ENCODE measurements around the gene PNPLA6.
"Not testable (repeated sequence)": the region's sequence is repeated elsewhere in the genome, so short reads cannot be mapped to it uniquely, and the experiment has no call there.

Gene PNPLA6

GRCh38 chr19:7559102-7559501 lies 23.6 kb downstream of the PNPLA6 start:
- DNase-seq = no peak

- no peak for DNase-seq
These were observed 24.7 kb downstream of the PNPLA6 start for GRCh38 chr19:7560255-7560654.

GRCh38 chr19:7561325-7561724 lies 25.8 kb downstream of the PNPLA6 start:
- no peak for DNase-seq

- no peak for DNase-seq
These were observed 27.3 kb downstream of the PNPLA6 start for GRCh38 chr19:7562646-7563393.

GRCh38 chr19:7564866-7565265 lies 29.3 kb downstream of the PNPLA6 start:
- no peak for DNase-seq

- DNase-seq = no peak
These were observed 29.8 kb downstream of the PNPLA6 start for GRCh38 chr19:7565332-7565731.

- DNase-seq = no peak
These were observed 35.2 kb downstream of the PNPLA6 start for GRCh38 chr19:7570761-7571160.

- no peak for DNase-seq
These were observed 40.0 kb downstream of the PNPLA6 start for GRCh38 chr19:7575434-7576040.

- DNase-seq = not testable (repeated sequence)
These were observed 41.9 kb downstream of the PNPLA6 start for GRCh38 chr19:7577422-7577821.

- DNase-seq = no peak
These were observed 42.6 kb downstream of the PNPLA6 start for GRCh38 chr19:7578127-7578526.

- no peak for DNase-seq
These were observed 43.7 kb downstream of the PNPLA6 start for GRCh38 chr19:7579182-7579581.

- DNase-seq = no peak
These were observed 46.9 kb downstream of the PNPLA6 start for GRCh38 chr19:7582446-7582845.

- DNase-seq = no peak
These were observed 54.3 kb downstream of the PNPLA6 start for GRCh38 chr19:7589822-7590221.

- DNase-seq = no peak
These were observed 54.7 kb downstream of the PNPLA6 start for GRCh38 chr19:7590256-7590655.

GRCh38 chr19:7595466-7596133 lies 60.1 kb downstream of the PNPLA6 start, which contains the start of gene CAMSAP3:
Gene CAMSAP3 (plus strand): TSS chr19:7595863. CDS start chr19:7596003, 140 bp downstream.
- peak; percentile 31 for DNase-seq

- no peak for DNase-seq
These were observed 60.9 kb downstream of the PNPLA6 start for GRCh38 chr19:7596211-7596937.

- DNase-seq = no peak
These were observed 62.2 kb downstream of the PNPLA6 start for GRCh38 chr19:7597689-7598088.

GRCh38 chr19:7598180-7598579 lies 62.7 kb downstream of the PNPLA6 start:
- DNase-seq = no peak

GRCh38 chr19:7600721-7601120 lies 65.2 kb downstream of the PNPLA6 start:
- DNase-seq = no peak

- DNase-seq = no peak
These were observed 66.9 kb downstream of the PNPLA6 start for GRCh38 chr19:7602240-7602934.

GRCh38 chr19:7602935-7603497 lies 67.5 kb downstream of the PNPLA6 start:
- DNase-seq = no peak

GRCh38 chr19:7603919-7604318 lies 68.4 kb downstream of the PNPLA6 start:
- DNase-seq = no peak

Data from activated gamma-delta T cell treated with Interleukin-2 at 50 U/mL for 16 hours (primary cell).